H1 (cell line): ENCODE data around the gene TTC27. TPM values are rescaled to one million over a fixed set of nuclear protein-coding genes. Genes with fewer than 3 reads are reported as not detected.
"Not testable (repeated sequence)": the region's sequence is repeated elsewhere in the genome, so short reads cannot be mapped to it uniquely, and the experiment has no call there.

Experiments used
- CTCF ChIA-PET: fragments of 300-600 bp; sonication (Branson Sonifier 250); formaldehyde crosslinking; loops from one replicate; lab custom pipeline; 2021; ENCODE audit not compliant: partially characterized antibody; lab: Charles Lee
- POLR2A ChIA-PET: fragments of 300-600 bp; sonication (Branson Sonifier 250); formaldehyde crosslinking; loops from one replicate; lab custom pipeline; 2021; ENCODE audit warnings: inconsistent platforms; ENCODE audit not compliant: partially characterized antibody; lab: Charles Lee
- DNase-seq, 2 experiments: peaks; one replicate each; pipeline versions ENCODE4 v3.0.0 to v3.0.0-alpha.2; 2010 to 2022; ENCODE audit warnings: low spot score in 2 of 2, low read depth in 1 of 2, mixed read lengths in 1 of 2
- FAIRE-seq: peaks from 2 replicates; lab custom pipeline; 2011; peaks lifted over from hg19 to GRCh38; lab: Jason Lieb, UNC
- H2AFZ ChIP-seq: 2 replicates; pipeline ENCODE4 v1.8.1; 2012; ENCODE audit warnings: low read length, inconsistent platforms
- H2AK5ac ChIP-seq: 2 replicates; pipeline ENCODE4 v1.6.1; 2013; ENCODE audit warnings: low read depth, low read length
- H2BK120ac ChIP-seq: replicated peaks from 2 replicates; pipeline ENCODE3; 2013; ENCODE audit warnings: low read depth, low read length, inconsistent platforms
- H2BK12ac ChIP-seq: 2 replicates; pipeline ENCODE4 v1.6.1; 2013; ENCODE audit warnings: low read depth, low read length
- H2BK15ac ChIP-seq: 2 replicates; pipeline ENCODE4 v1.6.1; 2013; ENCODE audit warnings: low read length
- H2BK20ac ChIP-seq: 2 replicates; pipeline ENCODE4 v1.6.1; 2013; ENCODE audit warnings: low read length
- H2BK5ac ChIP-seq: 2 replicates; pipeline ENCODE4 v1.6.1; 2013; ENCODE audit warnings: low read depth, low read length
- H3K14ac ChIP-seq: 2 replicates; pipeline ENCODE4 v1.6.1; 2013; ENCODE audit warnings: inconsistent platforms; ENCODE audit not compliant: insufficient read length
- H3K18ac ChIP-seq: 2 replicates; pipeline ENCODE4 v1.6.1; 2013; ENCODE audit warnings: low read length; ENCODE audit errors: extremely low read depth
- H3K23ac ChIP-seq: 2 replicates; pipeline ENCODE4 v1.6.1; 2013; ENCODE audit warnings: inconsistent platforms; ENCODE audit not compliant: insufficient read length
- H3K23me2 ChIP-seq: 2 replicates; pipeline ENCODE4 v1.6.1; 2013; ENCODE audit warnings: low read depth, low read length
- H3K27ac ChIP-seq: 2 replicates; pipeline ENCODE4 v1.6.1; 2011; ENCODE audit warnings: low read depth, low read length, inconsistent platforms
- H3K27me3 ChIP-seq, 4 experiments: replicated peaks in 1 of 4; 1 replicate in 1 of 4; 2 replicates in 3 of 4; pipeline versions ENCODE4 v1.6.1 to v1.8.1; 2011 to 2013; ENCODE audit warnings: low read length in 3 of 4, mild to moderate bottlenecking in 3 of 4, inconsistent platforms in 2 of 4, mixed read lengths in 2 of 4, moderate library complexity in 1 of 4; ENCODE audit not compliant: control insufficient read depth in 3 of 4, insufficient read depth in 3 of 4; ENCODE audit errors: extremely low read depth in 1 of 4
- H3K36me3 ChIP-seq, 4 experiments: 2 replicates each; pipeline versions ENCODE4 v1.6.1 to v1.8.1; 2011 to 2013; ENCODE audit warnings: mild to moderate bottlenecking in 4 of 4, low read length in 3 of 4, moderate library complexity in 2 of 4, control low read depth in 1 of 4, inconsistent platforms in 1 of 4; ENCODE audit not compliant: insufficient read depth in 4 of 4, control insufficient read depth in 2 of 4
- H3K4ac ChIP-seq: replicated peaks from 2 replicates; pipeline ENCODE3; 2013; ENCODE audit warnings: low read length, low read depth, mixed read lengths, inconsistent platforms; ENCODE audit not compliant: insufficient read length
- H3K4me1 ChIP-seq, 4 experiments: replicated peaks in 1 of 4; 1 replicate in 1 of 4; 2 replicates in 3 of 4; pipeline versions ENCODE4 v1.6.1 to v1.8.1; 2011 to 2013; ENCODE audit warnings: low read length in 3 of 4, inconsistent platforms in 2 of 4, mixed read lengths in 1 of 4; ENCODE audit not compliant: insufficient read depth in 4 of 4, control insufficient read depth in 3 of 4
- H3K4me2 ChIP-seq, 2 experiments: 2 replicates each; pipeline versions ENCODE4 v1.6.1 to v1.8.1; 2011 to 2013; ENCODE audit warnings: low read depth in 2 of 2, low read length in 2 of 2, control low read depth in 1 of 2, inconsistent platforms in 1 of 2, mild to moderate bottlenecking in 1 of 2; ENCODE audit not compliant: insufficient read depth in 1 of 2
- H3K4me3 ChIP-seq, 4 experiments: fragments of 200-600, 300-600 bp in 1 of 4; sonication (generic), shearing (Covaris generic), sonication (Bioruptor Twin) in 1 of 4; 2 replicates each; pipeline versions ENCODE4 v1.5.1 to v1.8.1; 2011 to 2016; ENCODE audit warnings: low read length in 4 of 4, low read depth in 3 of 4, control low read depth in 2 of 4, inconsistent platforms in 2 of 4, mild to moderate bottlenecking in 2 of 4, mixed read lengths in 1 of 4, moderate library complexity in 1 of 4; ENCODE audit not compliant: insufficient read depth in 2 of 4; ENCODE audit errors: extremely low read depth in 1 of 4
- H3K56ac ChIP-seq: replicated peaks from 2 replicates; pipeline ENCODE3; 2013; ENCODE audit warnings: low read depth, mild to moderate bottlenecking, mixed read lengths, low read length, inconsistent platforms; ENCODE audit not compliant: insufficient read length
- H3K79me1 ChIP-seq: 2 replicates; pipeline ENCODE4 v1.6.1; 2013; ENCODE audit warnings: low read depth, low read length, control low read depth
- H3K79me2 ChIP-seq, 2 experiments: 2 replicates each; pipeline versions ENCODE4 v1.6.1 to v1.8.1; 2012 to 2013; ENCODE audit warnings: low read length in 2 of 2, mild to moderate bottlenecking in 2 of 2, inconsistent platforms in 1 of 2; ENCODE audit not compliant: insufficient read depth in 2 of 2, control insufficient read depth in 1 of 2
- H3K9ac ChIP-seq, 4 experiments: replicated peaks in 1 of 4; 1 replicate in 1 of 4; 2 replicates in 3 of 4; pipeline versions ENCODE4 v1.6.1 to v1.8.1; 2011 to 2013; ENCODE audit warnings: low read depth in 3 of 4, low read length in 3 of 4, control low read depth in 2 of 4, mild to moderate bottlenecking in 2 of 4, moderate library complexity in 2 of 4, inconsistent platforms in 1 of 4; ENCODE audit errors: extremely low read depth in 1 of 4
- H3K9me3 ChIP-seq, 2 experiments: 2 replicates each; pipeline versions ENCODE4 v1.6.1 to v1.8.1; 2012 to 2013; ENCODE audit warnings: mild to moderate bottlenecking in 2 of 2, moderate library complexity in 2 of 2, control low read depth in 1 of 2, inconsistent platforms in 1 of 2, low read depth in 1 of 2, low read length in 1 of 2, mixed read lengths in 1 of 2; ENCODE audit not compliant: insufficient read depth in 2 of 2
- H4K20me1 ChIP-seq, 2 experiments: replicated peaks in 1 of 2; 2 replicates each; pipeline versions ENCODE3 to v1.8.1; 2011 to 2013; ENCODE audit warnings: inconsistent platforms in 2 of 2, low read length in 2 of 2, mild to moderate bottlenecking in 1 of 2; ENCODE audit not compliant: insufficient read depth in 2 of 2, control insufficient read depth in 1 of 2
- H4K5ac ChIP-seq: 2 replicates; pipeline ENCODE4 v1.6.1; 2013; ENCODE audit warnings: low read length, low read depth, mixed read lengths, inconsistent platforms; ENCODE audit not compliant: insufficient read length
- H4K8ac ChIP-seq: 2 replicates; pipeline ENCODE4 v1.8.0; 2013; ENCODE audit warnings: mild to moderate bottlenecking, moderate library complexity, low read length, inconsistent platforms; ENCODE audit not compliant: insufficient read depth; ENCODE audit errors: extremely low read depth
- H4K91ac ChIP-seq: replicated peaks from 2 replicates; pipeline ENCODE3; 2013; ENCODE audit warnings: low read length, mixed read lengths, inconsistent platforms; ENCODE audit not compliant: insufficient read length
- WGBS, 2 experiments: shearing (Covaris generic) in 1 of 2; methylation state at CpG; one replicate each; pipeline versions ENCODE4 v1.1.6 to v1.1.7; 2013 to 2015; ENCODE audit warnings: low lambda C conversion rate in 2 of 2, mixed read lengths in 2 of 2, inconsistent platforms in 1 of 2, low coverage in 1 of 2, missing lambda C conversion rate in 1 of 2; ENCODE audit not compliant: insufficient replicate concordance in 2 of 2, insufficient coverage in 1 of 2, insufficient read length in 1 of 2; ENCODE audit errors: extremely low coverage in 1 of 2, missing lambda C conversion rate in 1 of 2; 5-methylcytosine and 5-hydroxymethylcytosine counted together
- polyA plus RNA-seq, 7 experiments: library from polyadenylated mRNA; depleted of rRNA in 3 of 7; stranded (reverse) in 5 of 7; unstranded in 2 of 7; fragments of >200 nt in 5 of 7; fragments of 200-250 nt in 2 of 7; gene quantifications; 1 replicate in 5 of 7; 2 replicates in 1 of 7; 4 replicates in 1 of 7; pipeline versions ENCODE4 v1.2.1 to v1.2.3, GENCODE V29; 2011 to 2013; ENCODE audit warnings: missing spikeins in 2 of 7, mixed read lengths in 2 of 7
- total RNA-seq: library from RNA; stranded (reverse); fragmentation: NEBNext Ultra II Directional; extraction: Animal tissue kit (Norgen Biotek cat#: 25700); gene quantifications from 2 replicates; pipeline ENCODE4 v1.2.1, GENCODE V29; 2021

TTC27 gene
- total and polyA plus RNA-seq, 2 of the 8 experiments (the other 6 are each of a cell fraction or from before 2014, with no cell fraction given), result 13.8 to 29.1 TPM

GRCh38 chr2:32730958-32731357 lies 103.1 kb downstream of the TTC27 start:
- POLR2A ChIA-PET, result not testable (repeated sequence)

More at GRCh38 chr2:32730958-32731357, 103.1 kb downstream of the TTC27 start:
- FAIRE-seq, H3K9me3 ChIP-seq, H4K8ac ChIP-seq, H2BK15ac ChIP-seq, H2BK12ac ChIP-seq, CTCF ChIA-PET, H3K23ac ChIP-seq, H3K23me2 ChIP-seq, H4K20me1 ChIP-seq, H3K18ac ChIP-seq, H2BK20ac ChIP-seq, H3K9ac ChIP-seq, H2BK5ac ChIP-seq, H3K79me1 ChIP-seq, H3K4ac ChIP-seq, H3K79me2 ChIP-seq, H3K4me2 ChIP-seq, H4K91ac ChIP-seq, H3K56ac ChIP-seq, H3K14ac ChIP-seq, H3K27me3 ChIP-seq, H3K4me1 ChIP-seq, H2AFZ ChIP-seq, H4K5ac ChIP-seq, H2AK5ac ChIP-seq, H2BK120ac ChIP-seq, H3K36me3 ChIP-seq, DNase-seq, H3K4me3 ChIP-seq, H3K27ac ChIP-seq: not testable (repeated sequence)
- whole genome bisulfite sequencing, 2 experiments, result 89% methylated on average over 8 of the region's 8 CpGs; no CpG with 5 or more reads in 1 of the 2 experiments
